K562 (cell line): ENCODE results near the gene ZBTB48. TPM values are rescaled to one million over a fixed set of nuclear protein-coding genes. Genes with fewer than 3 reads are reported as not detected.
A peak's percentile ranks its signal among the peaks of the same experiment; 100 is the strongest.
"Not testable (repeated sequence)": the region's sequence is repeated elsewhere in the genome, so short reads cannot be mapped to it uniquely, and the experiment has no call there.

Source experiments
- ATAC-seq: fragments of 200-7000 bp; cut with Tn5 transposase; 3 replicates; pipeline ENCODE4 v1.9.1; 2020; ENCODE audit warnings: moderate library complexity
- BruUV-seq: library from RNA; stranded (reverse); fragments of 400-500 nt; replicated peaks from 2 replicates; lab custom pipeline; 2021; lab: Mats Ljungman, UMichigan
- CTCF ChIA-PET: fragments of 300-600 bp; formaldehyde crosslinking; extraction: SDS; loops from one replicate; lab custom pipeline; 2021; ENCODE audit warnings: low intra/inter-chr PET ratio; lab: Yijun Ruan, JAX
- POLR2A ChIA-PET: fragments of 300-600, 350-650 bp; sonication (Branson Sonifier 250); formaldehyde crosslinking; extraction: SDS; loops from one replicate; lab custom pipeline; 2021; ENCODE audit warnings: antibody characterized with exemption, inconsistent platforms; lab: Yijun Ruan, JAX
- DNase-seq, 4 experiments: peaks; one replicate each; pipeline versions ENCODE4 v3.0.0 to v3.0.0-alpha.2; 2011 to 2018; ENCODE audit warnings: low spot score in 3 of 4, mixed read lengths in 3 of 4; ENCODE audit errors: extremely low read depth in 1 of 4
- FAIRE-seq: peaks from 2 replicates; lab custom pipeline; 2011; peaks lifted over from hg19 to GRCh38; lab: Jason Lieb, UNC
- H2AFZ ChIP-seq: 2 replicates; pipeline ENCODE4 v1.6.0; 2011; ENCODE audit warnings: low read depth, low read length, control low read depth, inconsistent platforms
- H3K27ac ChIP-seq: fragments of 200-600 bp; 3 replicates; pipeline ENCODE4 v1.8.0; 2011; ENCODE audit warnings: low read depth, mild to moderate bottlenecking, control low read depth, inconsistent platforms, low read length, moderate library complexity, mixed read lengths; ENCODE audit errors: extremely low read depth
- H3K27me3 ChIP-seq, 2 experiments: fragments of 300-600 bp in 1 of 2; 2 replicates in 1 of 2; 3 replicates in 1 of 2; pipeline versions ENCODE4 v1.6.0 to v1.8.0; 2011; ENCODE audit warnings: inconsistent platforms in 2 of 2, low read length in 2 of 2, mild to moderate bottlenecking in 1 of 2, mixed read lengths in 1 of 2, moderate library complexity in 1 of 2; ENCODE audit not compliant: control insufficient read depth in 2 of 2, insufficient read depth in 2 of 2
- H3K36me3 ChIP-seq: fragments of 300-600 bp; 3 replicates; pipeline ENCODE4 v1.8.0; 2011; ENCODE audit warnings: mild to moderate bottlenecking, low read length, inconsistent platforms; ENCODE audit not compliant: control insufficient read depth, insufficient read depth
- H3K4me1 ChIP-seq, 2 experiments: fragments of 200-600 bp in 1 of 2; replicated peaks in 1 of 2; 2 replicates in 1 of 2; 3 replicates in 1 of 2; pipeline versions ENCODE4 v1.5.1 to v1.8.0; 2011; ENCODE audit warnings: inconsistent platforms in 2 of 2, low read length in 2 of 2, mild to moderate bottlenecking in 1 of 2, mixed read lengths in 1 of 2, moderate library complexity in 1 of 2; ENCODE audit not compliant: control insufficient read depth in 2 of 2, insufficient read depth in 2 of 2
- H3K4me2 ChIP-seq: 2 replicates; pipeline ENCODE4 v1.6.1; 2011; ENCODE audit warnings: low read length, control low read depth, inconsistent platforms, mixed read lengths; ENCODE audit not compliant: insufficient read depth
- H3K4me3 ChIP-seq: fragments of 200-600 bp; sonication (generic), shearing (Covaris generic); 2 replicates; pipeline ENCODE4 v1.5.1; 2016; ENCODE audit warnings: control low read depth, inconsistent platforms
- H3K79me2 ChIP-seq: fragments of 200-600 bp; 3 replicates; pipeline ENCODE4 v1.8.0; 2011; ENCODE audit warnings: low read length, inconsistent platforms; ENCODE audit not compliant: control insufficient read depth, insufficient read depth
- H3K9ac ChIP-seq, 2 experiments: 2 replicates each; pipeline versions ENCODE4 v1.6.0 to v1.6.1; 2011; ENCODE audit warnings: low read depth in 2 of 2, low read length in 2 of 2, control low read depth in 1 of 2, inconsistent platforms in 1 of 2, mild to moderate bottlenecking in 1 of 2, mixed read lengths in 1 of 2; ENCODE audit not compliant: insufficient read depth in 1 of 2
- H3K9me1 ChIP-seq: one replicate; pipeline ENCODE4 v1.6.0; 2011; ENCODE audit warnings: inconsistent platforms, mild to moderate bottlenecking, low read length, moderate library complexity; ENCODE audit not compliant: control insufficient read depth, insufficient read depth
- H3K9me3 ChIP-seq: replicated peaks from 2 replicates; pipeline ENCODE4 v1.5.1; 2011; ENCODE audit warnings: low read depth, low read length, inconsistent platforms; ENCODE audit not compliant: control insufficient read depth, insufficient read depth
- H4K20me1 ChIP-seq: replicated peaks from 2 replicates; pipeline ENCODE4 v1.6.1; 2011; ENCODE audit warnings: low read length, inconsistent platforms, mixed read lengths; ENCODE audit not compliant: control insufficient read depth, insufficient read depth
- CHCHD3 ChIP-seq: fragments of 250-450 bp; sonication (Bioruptor Pico); IDR thresholded peaks from 2 replicates; pipeline ENCODE4 v2.1.2; 2022; ENCODE audit warnings: mild to moderate bottlenecking
- EWSR1 ChIP-seq: fragments of 450-650 bp; IDR thresholded peaks from 2 replicates; pipeline ENCODE4 v1.6.1; 2018; ENCODE audit warnings: borderline replicate concordance, mild to moderate bottlenecking, low read depth, moderate library complexity; ENCODE audit not compliant: partially characterized antibody
- HNRNPL ChIP-seq: fragments of 200-400 bp; formaldehyde crosslinking; IDR thresholded peaks from 2 replicates; pipeline ENCODE4 v1.6.1; 2017; ENCODE audit warnings: low read depth, mild to moderate bottlenecking, low read length
- SP1 ChIP-seq: sonication (generic); formaldehyde crosslinking; IDR thresholded peaks from 2 replicates; pipeline ENCODE4 v1.8.1; 2022; ENCODE audit warnings: mild to moderate bottlenecking, missing genetic modification reagents
- ZFX ChIP-seq: sonication (generic); formaldehyde crosslinking; IDR thresholded peaks from 2 replicates; pipeline ENCODE4 v1.8.0; 2022; ENCODE audit warnings: mild to moderate bottlenecking, missing genetic modification reagents, moderate library complexity
- ZNF217 ChIP-seq: sonication (generic); formaldehyde crosslinking; IDR thresholded peaks from 2 replicates; pipeline ENCODE4 v1.8.0; 2022; ENCODE audit warnings: mild to moderate bottlenecking, missing genetic modification reagents
- WGBS: fragments of 100-300 bp; shearing (Covaris generic); methylation state at CpG from one replicate; pipeline ENCODE4 v1.1.6; 2016; ENCODE audit warnings: low coverage, mixed read lengths; ENCODE audit not compliant: insufficient coverage; ENCODE audit errors: missing lambda C conversion rate; 5-methylcytosine and 5-hydroxymethylcytosine counted together
- in situ Hi-C: fragments of 300-500 bp; cut with MboI; formaldehyde crosslinking; loops from 4 replicates; pipeline ENCODE4 v1.15.0; 2018; ENCODE audit warnings: inconsistent platforms, mixed read lengths
- intact Hi-C: fragments of 100-400 bp; cut with micrococcal nuclease; formaldehyde crosslinking; loops from 2 replicates; pipeline ENCODE4 v1.14.2; 2022
- polyA plus RNA-seq, 8 experiments: library from polyadenylated mRNA; depleted of rRNA in 4 of 8; stranded (reverse) in 5 of 8; unstranded in 3 of 8; fragments of >200 nt; fragmentation: Nextera tagmentation in 2 of 8; fragmentation: Illumina TruSeq in 1 of 8; extraction: Ambion mirVana in 2 of 8; extraction: Trizol in 1 of 8; gene quantifications; 2 replicates each; pipeline versions ENCODE4 v1.2.1 to v1.2.3, GENCODE V29; 2011 to 2014; ENCODE audit warnings: inconsistent platforms in 1 of 8, missing spikeins in 1 of 8
- total RNA-seq, 7 experiments: library from RNA; depleted of rRNA in 6 of 7; stranded (reverse); fragments of >200 nt in 6 of 7; fragmentation: Illumina TruSeq in 2 of 7; extraction: Trizol in 2 of 7; gene quantifications; 2 replicates each; pipeline versions ENCODE4 v1.2.1 to v1.2.3, GENCODE V29; 2011 to 2021; ENCODE audit warnings: low replicate concordance in 1 of 7
- TF ChIP-seq, protein P1 (sequence below): fragments of 250-450 bp; sonication (Bioruptor Pico); IDR thresholded peaks from 2 replicates; pipeline ENCODE4 v1.8.0; 2022; ENCODE audit warnings: inconsistent platforms, mild to moderate bottlenecking, moderate library complexity, borderline replicate concordance
- TF ChIP-seq, protein P2 (sequence below): fragments of 450-650 bp; formaldehyde crosslinking; IDR thresholded peaks from 2 replicates; pipeline ENCODE4 v1.4.0; 2020; ENCODE audit warnings: mild to moderate bottlenecking, moderate library complexity

The ZBTB48 gene
- total and polyA plus RNA-seq, 9 of the 15 experiments (the other 6 are each of a cell fraction or from before 2014, with no cell fraction given), result 1.9 to 66.9 (median 29.5) TPM

DNA sequence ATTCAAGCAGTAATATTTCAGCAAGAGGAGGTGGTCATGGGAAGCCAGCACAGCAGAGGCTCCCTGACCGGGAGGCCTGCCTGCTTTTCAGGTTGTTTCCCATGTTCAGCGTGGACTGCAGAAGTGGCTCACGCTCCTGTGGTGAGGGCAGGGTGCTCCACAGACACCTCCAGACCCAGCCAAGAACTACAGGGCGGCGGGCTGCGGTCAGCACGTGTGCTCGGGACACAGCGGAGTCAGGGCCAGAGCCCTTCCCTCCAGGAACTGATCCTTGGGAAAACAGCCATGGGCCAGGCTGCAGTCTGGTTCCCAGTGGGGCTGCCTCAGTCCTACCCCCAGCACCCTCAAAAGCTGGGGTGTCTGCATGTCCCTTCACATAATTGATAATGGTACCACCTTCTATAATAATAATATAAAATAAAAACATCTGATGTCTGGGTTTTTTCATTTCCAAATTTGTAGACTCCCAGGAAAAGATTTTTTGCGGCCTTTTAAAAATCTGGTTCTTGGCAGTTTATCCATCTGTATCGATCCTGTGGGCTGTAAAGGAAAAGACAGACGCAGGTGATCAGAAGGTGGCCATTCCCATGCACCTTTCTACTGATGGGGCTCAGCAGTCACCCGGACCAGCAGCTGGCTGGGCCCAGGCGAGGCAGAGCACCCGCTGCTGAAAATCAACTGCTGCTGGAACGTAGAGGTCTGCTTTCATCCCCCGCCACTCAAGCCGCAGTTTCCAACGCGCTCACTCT lies 55.5 kb downstream of the ZBTB48 start (continued):
- TF ChIP-seq, protein P1, sequence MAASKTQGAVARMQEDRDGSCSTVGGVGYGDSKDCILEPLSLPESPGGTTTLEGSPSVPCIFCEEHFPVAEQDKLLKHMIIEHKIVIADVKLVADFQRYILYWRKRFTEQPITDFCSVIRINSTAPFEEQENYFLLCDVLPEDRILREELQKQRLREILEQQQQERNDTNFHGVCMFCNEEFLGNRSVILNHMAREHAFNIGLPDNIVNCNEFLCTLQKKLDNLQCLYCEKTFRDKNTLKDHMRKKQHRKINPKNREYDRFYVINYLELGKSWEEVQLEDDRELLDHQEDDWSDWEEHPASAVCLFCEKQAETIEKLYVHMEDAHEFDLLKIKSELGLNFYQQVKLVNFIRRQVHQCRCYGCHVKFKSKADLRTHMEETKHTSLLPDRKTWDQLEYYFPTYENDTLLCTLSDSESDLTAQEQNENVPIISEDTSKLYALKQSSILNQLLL, result no peak
- TF ChIP-seq ZNF217, result no peak
- no peak for TF ChIP-seq HNRNPL

DNA sequence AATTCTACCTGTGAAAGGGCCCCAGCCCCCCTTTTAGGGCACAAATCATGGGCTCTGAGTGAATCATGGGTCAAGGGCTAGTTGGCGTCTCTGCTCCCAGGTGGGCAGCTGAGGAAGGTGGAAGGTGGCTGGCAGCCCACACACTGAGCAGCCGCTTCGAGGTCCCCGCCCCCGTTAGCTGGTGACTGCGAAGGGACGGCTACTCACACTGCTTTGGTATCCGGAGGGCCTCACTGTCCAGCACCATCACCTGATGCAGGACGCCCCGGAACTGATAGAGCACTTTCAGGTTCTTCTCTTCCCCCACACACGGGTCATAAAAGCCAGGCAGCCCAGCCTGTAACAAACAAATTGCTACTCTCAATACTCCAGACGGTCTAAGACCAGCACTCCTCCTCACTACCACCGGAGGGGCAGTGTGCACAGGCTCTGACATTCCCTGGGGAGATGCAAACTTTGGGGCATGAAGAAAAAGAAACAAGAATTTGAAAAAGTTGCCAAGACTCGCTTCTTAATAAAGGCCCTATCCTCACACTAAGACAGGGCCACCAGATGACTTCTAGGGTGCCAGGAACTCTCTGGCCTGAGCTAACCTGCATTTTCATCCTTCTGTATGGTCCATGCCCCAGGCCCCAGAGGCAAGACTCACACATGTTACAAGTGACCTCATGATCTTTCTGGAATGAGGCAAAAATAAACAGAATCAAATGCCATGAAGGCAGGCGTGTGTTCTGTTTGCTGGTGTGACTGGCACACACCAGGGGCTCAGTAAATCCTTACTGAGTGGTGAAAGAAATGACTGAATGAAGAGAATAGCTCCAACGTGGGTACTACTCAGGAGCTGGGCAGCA lies 56.3 kb downstream of the ZBTB48 start:
- in situ Hi-C loops, result loop anchor here (10.0 kb wide), 1 partner anchor 141 kb away; the partner anchor contains the start of gene PLEKHG5
- CTCF ChIA-PET, result no interaction called here
- ATAC-seq (no peak), FAIRE-seq (no peak), DNase-seq (no peak)
- TF ChIP-seq, protein P2, sequence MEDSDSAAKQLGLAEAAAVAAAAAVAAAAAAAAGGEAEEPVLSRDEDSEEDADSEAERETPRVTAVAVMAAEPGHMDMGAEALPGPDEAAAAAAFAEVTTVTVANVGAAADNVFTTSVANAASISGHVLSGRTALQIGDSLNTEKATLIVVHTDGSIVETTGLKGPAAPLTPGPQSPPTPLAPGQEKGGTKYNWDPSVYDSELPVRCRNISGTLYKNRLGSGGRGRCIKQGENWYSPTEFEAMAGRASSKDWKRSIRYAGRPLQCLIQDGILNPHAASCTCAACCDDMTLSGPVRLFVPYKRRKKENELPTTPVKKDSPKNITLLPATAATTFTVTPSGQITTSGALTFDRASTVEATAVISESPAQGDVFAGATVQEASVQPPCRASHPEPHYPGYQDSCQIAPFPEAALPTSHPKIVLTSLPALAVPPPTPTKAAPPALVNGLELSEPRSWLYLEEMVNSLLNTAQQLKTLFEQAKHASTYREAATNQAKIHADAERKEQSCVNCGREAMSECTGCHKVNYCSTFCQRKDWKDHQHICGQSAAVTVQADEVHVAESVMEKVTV (CRISPR knock-in tag), result no peak
- no peak for TF ChIP-seq CHCHD3 (CRISPR knock-in tag)
- TF ChIP-seq ZFX (CRISPR knock-in tag), result 0 out of 2 replicates have a peak, but pooled peaks have one; percentile 20
- TF ChIP-seq SP1 (CRISPR knock-in tag), result 0 out of 2 replicates have a peak, but pooled peaks have one; percentile 18
- no peak for TF ChIP-seq EWSR1
- Histone ChIP-seq H3K4me2 (no peak overlapping the region), H2AFZ (no peak overlapping the region), H3K27me3 (no peaks in the 10 kb centered on the region), H3K4me3 (no peak overlapping the region), H4K20me1 (peaks cover 2% of the 10 kb centered on the region; the same call in 1 of the 2 replicates), H3K9ac (no peak overlapping the region; a peak in 1 of 4 replicates), H3K27ac (no peak overlapping the region), H3K79me2 (no peaks in the 10 kb centered on the region), H3K9me3 (no peaks in the 10 kb centered on the region), H3K36me3 (peaks cover 90% of the 10 kb centered on the region), H3K4me1 (peaks cover 0 to 16% of the 10 kb centered on the region in 2 experiments; a peak in 1 of 5 replicates), H3K9me1 (no peaks in the 10 kb centered on the region)
- 85% methylated on average over 16 of the region's 16 CpGs for WGBS
- intact Hi-C loops, result no loop called here
- BruUV-seq, result no TSS peak
- POLR2A ChIA-PET, result no interaction called here

DNA sequence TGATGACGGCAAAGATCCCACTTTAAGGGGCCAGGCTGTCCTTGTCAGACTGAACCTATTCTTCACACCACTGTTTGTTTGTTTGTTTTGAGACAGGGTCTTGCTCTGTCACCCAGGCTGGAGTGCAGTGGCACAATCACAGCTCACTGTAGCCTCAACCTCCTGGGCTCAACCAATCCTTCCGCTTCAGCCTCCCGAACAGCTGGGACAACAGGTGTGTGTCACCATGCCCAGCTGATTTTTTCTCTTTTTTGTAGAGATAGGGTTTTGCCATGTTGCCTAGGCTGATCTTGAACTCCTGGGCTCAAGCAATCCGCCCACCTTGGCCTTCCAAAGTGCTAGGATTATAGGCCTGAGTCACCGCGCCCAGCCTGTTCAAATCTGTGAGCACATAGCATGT lies 57.0 kb downstream of the ZBTB48 start:
- POLR2A ChIA-PET, BruUV-seq, FAIRE-seq, DNase-seq, H3K9me1 ChIP-seq, H3K9me3 ChIP-seq, CTCF ChIA-PET, H4K20me1 ChIP-seq, H3K27me3 ChIP-seq, H2AFZ ChIP-seq, H3K27ac ChIP-seq, H3K4me3 ChIP-seq, H3K79me2 ChIP-seq, H3K4me2 ChIP-seq, intact Hi-C loops, ATAC-seq: not testable (repeated sequence)
- in situ Hi-C loops, result loop anchor here (10.0 kb wide), 1 partner anchor 142 kb away; the partner anchor contains the start of gene PLEKHG5
- WGBS, result 87% methylated on average over 6 of the region's 6 CpGs
- peaks cover 0 to 16% of the 10 kb centered on the region in 2 experiments; a peak in 1 of 5 replicates for H3K4me1 ChIP-seq
- peaks cover 94% of the 10 kb centered on the region for H3K36me3 ChIP-seq
- H3K9ac ChIP-seq, result 0 out of 4 replicates have a peak overlapping the region, but pooled peaks of 1 of the 2 experiments have one; percentile 58
